ENCODE data around the gene PWWP2A.

- TF ChIP-seq CTCF (IDR thresholded peaks at IDR 0.05): no peak
- TF ChIP-seq POLR2A (IDR thresholded peaks at IDR 0.05): no peak
These were observed 9.4 kb upstream of the PWWP2A start for GRCh38 chr5:160128632-160129031.

Measured in heart left ventricle (tissue), 13 donors.